NOMO-1 treated with dmso at 0.1 percent for 144 hours (cell line): ENCODE measurements around the gene DCPS.
A peak's percentile ranks its signal among the peaks of the same experiment; 100 is the strongest.
"Not testable (repeated sequence)": the region's sequence is repeated elsewhere in the genome, so short reads cannot be mapped to it uniquely, and the experiment has no call there.

Source experiments
- DNase-seq: peaks from one replicate; lab custom pipeline; 2025; ENCODE audit not compliant: unreplicated experiment; lab: John Stamatoyannopoulos, UW

The DCPS gene

GRCh38 chr11:126343051-126343450 is 39.2 kb downstream of the DCPS start:
- DNase-seq = no peak

- no peak for DNase-seq
Measured at GRCh38 chr11:126344141-126345080, 40.6 kb downstream of the DCPS start.

GRCh38 chr11:126345283-126345682 is 41.4 kb downstream of the DCPS start:
- DNase-seq = no peak

GRCh38 chr11:126345759-126346585 is 42.1 kb downstream of the DCPS start:
- peak; percentile 81 for DNase-seq

- no peak for DNase-seq
Measured at GRCh38 chr11:126346586-126346940, 42.7 kb downstream of the DCPS start.

GRCh38 chr11:126346946-126347345 is 43.1 kb downstream of the DCPS start:
- DNase-seq = not testable (repeated sequence)

- no peak for DNase-seq
Measured at GRCh38 chr11:126347751-126348668, 44.1 kb downstream of the DCPS start.

GRCh38 chr11:126348806-126349582 is 45.1 kb downstream of the DCPS start:
- no peak for DNase-seq

GRCh38 chr11:126350836-126351235 is 47.0 kb downstream of the DCPS start:
- no peak for DNase-seq

- no peak for DNase-seq
Measured at GRCh38 chr11:126352163-126352562, 48.3 kb downstream of the DCPS start.

- peak; percentile 75 for DNase-seq
Measured at GRCh38 chr11:126352934-126353801, 49.3 kb downstream of the DCPS start.

- no peak for DNase-seq
Measured at GRCh38 chr11:126354631-126355323, 50.9 kb downstream of the DCPS start.

- peak; percentile 33 for DNase-seq
Measured at GRCh38 chr11:126355324-126355925, 51.6 kb downstream of the DCPS start, which contains the start of gene ST3GAL4. ST3GAL4 (plus strand) TSS chr11:126355686; CDS start chr11:126406156, 50,470 bp downstream.

GRCh38 chr11:126355926-126356897 is 52.4 kb downstream of the DCPS start:
- no peak for DNase-seq

GRCh38 chr11:126357055-126357962 is 53.4 kb downstream of the DCPS start:
- no peak for DNase-seq
